ENCODE results near the gene PPP3CA. TPM values are rescaled to one million over a fixed set of nuclear protein-coding genes. Genes with fewer than 3 reads are reported as not detected.

The PPP3CA gene
- total and polyA plus RNA-seq, 2 of the 8 experiments (the other 6 are each of a cell fraction or from before 2014, with no cell fraction given): 7.9 to 35.0 TPM

DNA sequence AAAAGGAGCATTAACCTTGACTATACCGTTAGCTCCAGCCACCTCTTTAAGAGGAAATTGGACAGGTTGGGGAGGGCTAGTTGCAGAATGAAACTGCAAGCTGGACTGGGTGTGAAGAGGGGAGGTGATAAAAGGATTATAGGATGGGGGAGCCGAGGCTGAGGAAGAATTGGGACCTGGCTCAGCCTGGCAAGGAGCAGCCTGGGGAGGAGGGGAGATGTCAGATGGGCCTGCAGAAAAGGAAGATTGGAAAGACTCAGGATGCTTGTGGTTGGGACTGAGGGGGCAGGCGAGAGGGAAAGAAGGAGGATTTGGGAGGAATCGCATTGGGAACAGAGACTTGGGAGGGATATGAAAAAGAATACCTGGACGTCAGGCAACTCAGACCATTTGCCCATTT, 351.7 kb downstream of the PPP3CA start:
- POLR2A ChIA-PET (ENCODE audit: partially characterized antibody): no interaction called here
- FAIRE-seq: no peak
- CTCF ChIA-PET (ENCODE audit: partially characterized antibody): no interaction called here

More for the DNA sequence above, 351.7 kb downstream of the PPP3CA start:
- Histone ChIP-seq H3K18ac (ENCODE audit: extremely low read depth, low read length) (no peak overlapping the region), H3K4me1 (replicated peaks in 1 of 4; ENCODE audit: control insufficient read depth in 3 of 4, insufficient read depth in 4 of 4, low read length in 3 of 4) (no peaks in the 10 kb centered on the region; a peak in 1 of 7 replicates), H3K14ac (ENCODE audit: insufficient read length) (no peak overlapping the region), H3K79me2 (ENCODE audit: control insufficient read depth in 1 of 2, insufficient read depth in 2 of 2, low read length in 2 of 2) (no peaks in the 10 kb centered on the region), H2BK5ac (ENCODE audit: low read depth, low read length) (no peak overlapping the region), H2BK12ac (ENCODE audit: low read depth, low read length) (no peak overlapping the region), H4K8ac (ENCODE audit: extremely low read depth, insufficient read depth, low read length) (no peak overlapping the region), H3K36me3 (ENCODE audit: control insufficient read depth in 2 of 4, insufficient read depth in 4 of 4, low read length in 3 of 4) (no peaks in the 10 kb centered on the region), H2BK20ac (ENCODE audit: low read length) (no peak overlapping the region), H2BK15ac (ENCODE audit: low read length) (no peak overlapping the region), H3K9ac (replicated peaks in 1 of 4; ENCODE audit: extremely low read depth in 1 of 4, low read depth in 3 of 4, low read length in 3 of 4) (no peak overlapping the region), H3K79me1 (ENCODE audit: low read depth, low read length) (no peaks in the 10 kb centered on the region), H3K9me3 (ENCODE audit: insufficient read depth in 2 of 2, low read depth in 1 of 2, low read length in 1 of 2) (no peaks in the 10 kb centered on the region), H3K4me2 (ENCODE audit: insufficient read depth in 1 of 2, low read depth in 2 of 2, low read length in 2 of 2) (no peak overlapping the region), H4K5ac (ENCODE audit: insufficient read length, low read depth, low read length) (no peak overlapping the region), H3K23ac (ENCODE audit: insufficient read length) (no peak overlapping the region), H2AK5ac (ENCODE audit: low read depth, low read length) (no peak overlapping the region), H3K27me3 (replicated peaks in 1 of 4; ENCODE audit: control insufficient read depth in 3 of 4, extremely low read depth in 1 of 4, insufficient read depth in 3 of 4, low read length in 3 of 4) (no peaks in the 10 kb centered on the region), H3K4me3 (ENCODE audit: extremely low read depth in 1 of 4, insufficient read depth in 2 of 4, low read depth in 3 of 4, low read length in 4 of 4) (no peak overlapping the region), H2BK120ac (replicated peaks; ENCODE audit: low read depth, low read length) (no peak overlapping the region), H3K27ac (ENCODE audit: low read depth, low read length) (no peak overlapping the region), H4K91ac (replicated peaks; ENCODE audit: insufficient read length, low read length) (no peak overlapping the region), H3K56ac (replicated peaks; ENCODE audit: insufficient read length, low read depth, low read length) (no peak overlapping the region), H3K23me2 (ENCODE audit: low read depth, low read length) (no peaks in the 10 kb centered on the region), H3K4ac (replicated peaks; ENCODE audit: insufficient read length, low read depth, low read length) (no peak overlapping the region), H4K20me1 (replicated peaks in 1 of 2; ENCODE audit: control insufficient read depth in 1 of 2, insufficient read depth in 2 of 2, low read length in 2 of 2) (no peaks in the 10 kb centered on the region), H2AFZ (ENCODE audit: low read length) (no peak overlapping the region)
- TF ChIP-seq POU5F1 (IDR thresholded peaks at IDR 0.05; ENCODE audit: low read depth, low read length) (no peak), CHD1 (IDR thresholded peaks at IDR 0.05; ENCODE audit: low read depth, low read length) (no peak), GABPA (IDR thresholded peaks at IDR 0.05; ENCODE audit: borderline replicate concordance, insufficient read depth, low read length) (no peak), FOSL1 (IDR thresholded peaks at IDR 0.05; ENCODE audit: insufficient read depth, low read depth, low read length) (no peak), GTF2F1 (IDR thresholded peaks at IDR 0.05; ENCODE audit: borderline replicate concordance, low read depth, low read length) (no peak), CTBP2 (IDR thresholded peaks at IDR 0.05; ENCODE audit: borderline replicate concordance, insufficient read depth, insufficient read length, low read length) (no peak), HDAC2 (IDR thresholded peaks at IDR 0.05; ENCODE audit: borderline replicate concordance in 1 of 2, low read depth in 2 of 2, low read length in 2 of 2) (no peak), BCL11A (IDR thresholded peaks at IDR 0.05; ENCODE audit: low read depth in 2 of 2, low read length in 2 of 2) (no peak), CBX8 (IDR thresholded peaks at IDR 0.05; ENCODE audit: borderline replicate concordance, low read depth, low read length) (no peak), PHF8 (conservative IDR thresholded peaks at IDR 0.05; ENCODE audit: low read depth, low read length) (no peak)
- TF ChIP-seq, protein P1, sequence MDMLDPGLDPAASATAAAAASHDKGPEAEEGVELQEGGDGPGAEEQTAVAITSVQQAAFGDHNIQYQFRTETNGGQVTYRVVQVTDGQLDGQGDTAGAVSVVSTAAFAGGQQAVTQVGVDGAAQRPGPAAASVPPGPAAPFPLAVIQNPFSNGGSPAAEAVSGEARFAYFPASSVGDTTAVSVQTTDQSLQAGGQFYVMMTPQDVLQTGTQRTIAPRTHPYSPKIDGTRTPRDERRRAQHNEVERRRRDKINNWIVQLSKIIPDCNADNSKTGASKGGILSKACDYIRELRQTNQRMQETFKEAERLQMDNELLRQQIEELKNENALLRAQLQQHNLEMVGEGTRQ (IDR thresholded peaks at IDR 0.05; ENCODE audit: low read length): no peak
- TF ChIP-seq, protein P2, sequence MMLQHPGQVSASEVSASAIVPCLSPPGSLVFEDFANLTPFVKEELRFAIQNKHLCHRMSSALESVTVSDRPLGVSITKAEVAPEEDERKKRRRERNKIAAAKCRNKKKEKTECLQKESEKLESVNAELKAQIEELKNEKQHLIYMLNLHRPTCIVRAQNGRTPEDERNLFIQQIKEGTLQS (IDR thresholded peaks at IDR 0.05; ENCODE audit: insufficient read depth, low read depth, low read length): no peak
- 88% methylated on average over 5 of the region's 5 CpGs; no CpG with 5 or more reads in 1 of the 2 experiments for WGBS, 2 experiments (ENCODE audit: extremely low coverage in 1 of 2, insufficient coverage in 1 of 2, insufficient read length in 1 of 2, insufficient replicate concordance in 2 of 2, low coverage in 1 of 2, low lambda C conversion rate in 2 of 2, missing lambda C conversion rate in 1 of 2)
- DNase-seq (ENCODE audit: low read depth in 1 of 2, low spot score in 2 of 2): no peak

Measured in H1 (cell line).